IPS-15b (cell line): ENCODE measurements around the gene PPP2R3B.

Source experiments
- H3K27me3 ChIP-seq: one replicate; pipeline ENCODE4 v1.6.1; 2013; ENCODE audit warnings: low read length; ENCODE audit not compliant: control insufficient read depth, insufficient read depth
- H3K36me3 ChIP-seq: one replicate; pipeline ENCODE4 v1.6.1; 2013; ENCODE audit warnings: low read length; ENCODE audit not compliant: control insufficient read depth, insufficient read depth
- H3K4me1 ChIP-seq: one replicate; pipeline ENCODE4 v1.6.1; 2013; ENCODE audit warnings: mild to moderate bottlenecking, low read length; ENCODE audit not compliant: control insufficient read depth, insufficient read depth
- H3K4me3 ChIP-seq: one replicate; pipeline ENCODE4 v1.5.1; 2013; ENCODE audit warnings: low read depth, low read length
- H3K9ac ChIP-seq: one replicate; pipeline ENCODE4 v1.6.1; 2013; ENCODE audit warnings: low read depth, mild to moderate bottlenecking, low read length
- H3K9me3 ChIP-seq: one replicate; pipeline ENCODE4 v1.6.1; 2013; ENCODE audit warnings: mild to moderate bottlenecking, low read length; ENCODE audit not compliant: control insufficient read depth, insufficient read depth

Gene PPP2R3B

GRCh38 chrX:336227-336626 lies 50.5 kb downstream of the PPP2R3B start:
- H3K9me3 ChIP-seq: no peaks in the 10 kb centered on the region
- H3K4me1 ChIP-seq: no peaks in the 10 kb centered on the region
- H3K9ac ChIP-seq: no peak overlapping the region
- H3K4me3 ChIP-seq: no peak overlapping the region
- no peaks in the 10 kb centered on the region for H3K27me3 ChIP-seq
- H3K36me3 ChIP-seq: peaks cover 48% of the 10 kb centered on the region

- no peak overlapping the region for H3K9ac ChIP-seq
- H3K4me3 ChIP-seq: no peak overlapping the region
- no peaks in the 10 kb centered on the region for H3K9me3 ChIP-seq
- no peaks in the 10 kb centered on the region for H3K4me1 ChIP-seq
- no peaks in the 10 kb centered on the region for H3K27me3 ChIP-seq
- peaks cover 44% of the 10 kb centered on the region for H3K36me3 ChIP-seq
Observed at GRCh38 chrX:335758-336155, 51.0 kb downstream of the PPP2R3B start.

- Histone ChIP-seq H3K27me3 (no peaks in the 10 kb centered on the region), H3K9me3 (no peaks in the 10 kb centered on the region), H3K9ac (no peak overlapping the region), H3K4me3 (no peak overlapping the region), H3K4me1 (no peaks in the 10 kb centered on the region), H3K36me3 (peaks cover 40% of the 10 kb centered on the region)
Observed at GRCh38 chrX:334971-335757, 51.5 kb downstream of the PPP2R3B start.

GRCh38 chrX:334331-334891 lies 52.3 kb downstream of the PPP2R3B start:
- no peak overlapping the region for H3K4me3 ChIP-seq
- no peaks in the 10 kb centered on the region for H3K9me3 ChIP-seq
- no peaks in the 10 kb centered on the region for H3K27me3 ChIP-seq
- H3K36me3 ChIP-seq: peaks cover 40% of the 10 kb centered on the region
- H3K4me1 ChIP-seq: no peaks in the 10 kb centered on the region
- H3K9ac ChIP-seq: no peak overlapping the region

GRCh38 chrX:333611-334311 lies 52.9 kb downstream of the PPP2R3B start:
- H3K4me1 ChIP-seq: no peaks in the 10 kb centered on the region
- no peaks in the 10 kb centered on the region for H3K9me3 ChIP-seq
- no peaks in the 10 kb centered on the region for H3K27me3 ChIP-seq
- no peak overlapping the region for H3K4me3 ChIP-seq
- H3K36me3 ChIP-seq: peaks cover 36% of the 10 kb centered on the region
- H3K9ac ChIP-seq: no peak overlapping the region

GRCh38 chrX:332916-333610 lies 53.6 kb downstream of the PPP2R3B start:
- Histone ChIP-seq H3K36me3 (peaks cover 29% of the 10 kb centered on the region), H3K27me3 (no peaks in the 10 kb centered on the region)

GRCh38 chrX:332496-332860 lies 54.2 kb downstream of the PPP2R3B start:
- Histone ChIP-seq H3K36me3 (peaks cover 25% of the 10 kb centered on the region), H3K4me1 (no peaks in the 10 kb centered on the region), H3K9me3 (no peaks in the 10 kb centered on the region), H3K4me3 (no peak overlapping the region), H3K9ac (no peak overlapping the region), H3K27me3 (no peaks in the 10 kb centered on the region)

More at GRCh38 chrX:332916-333610, 53.6 kb downstream of the PPP2R3B start:
- Histone ChIP-seq H3K4me3 (no peak overlapping the region), H3K9me3 (no peaks in the 10 kb centered on the region), H3K9ac (no peak overlapping the region), H3K4me1 (no peaks in the 10 kb centered on the region)

- H3K27me3 ChIP-seq: no peaks in the 10 kb centered on the region
- H3K4me3 ChIP-seq: no peak overlapping the region
- no peak overlapping the region for H3K9ac ChIP-seq
- peaks cover 20% of the 10 kb centered on the region for H3K36me3 ChIP-seq
- no peaks in the 10 kb centered on the region for H3K9me3 ChIP-seq
- H3K4me1 ChIP-seq: no peaks in the 10 kb centered on the region
Observed at GRCh38 chrX:331825-332495, 54.7 kb downstream of the PPP2R3B start.

- H3K36me3 ChIP-seq: peaks cover 20% of the 10 kb centered on the region
- H3K9ac ChIP-seq: no peak overlapping the region
- no peaks in the 10 kb centered on the region for H3K4me1 ChIP-seq
- no peaks in the 10 kb centered on the region for H3K9me3 ChIP-seq
- H3K27me3 ChIP-seq: no peaks in the 10 kb centered on the region
- no peak overlapping the region for H3K4me3 ChIP-seq
Observed at GRCh38 chrX:331151-331824, 55.4 kb downstream of the PPP2R3B start.

GRCh38 chrX:330726-331150 lies 56.0 kb downstream of the PPP2R3B start:
- H3K4me3 ChIP-seq: no peak overlapping the region
- no peaks in the 10 kb centered on the region for H3K27me3 ChIP-seq
- peaks cover 20% of the 10 kb centered on the region for H3K36me3 ChIP-seq
- H3K4me1 ChIP-seq: no peaks in the 10 kb centered on the region
- H3K9ac ChIP-seq: no peak overlapping the region
- no peaks in the 10 kb centered on the region for H3K9me3 ChIP-seq
